GM03348 (cell line): ENCODE data around the gene DNASE2B.

Experiments used
- DNase-seq: peaks from one replicate; pipeline ENCODE4 v3.0.0; 2012; ENCODE audit warnings: low spot score

DNASE2B gene

DNA sequence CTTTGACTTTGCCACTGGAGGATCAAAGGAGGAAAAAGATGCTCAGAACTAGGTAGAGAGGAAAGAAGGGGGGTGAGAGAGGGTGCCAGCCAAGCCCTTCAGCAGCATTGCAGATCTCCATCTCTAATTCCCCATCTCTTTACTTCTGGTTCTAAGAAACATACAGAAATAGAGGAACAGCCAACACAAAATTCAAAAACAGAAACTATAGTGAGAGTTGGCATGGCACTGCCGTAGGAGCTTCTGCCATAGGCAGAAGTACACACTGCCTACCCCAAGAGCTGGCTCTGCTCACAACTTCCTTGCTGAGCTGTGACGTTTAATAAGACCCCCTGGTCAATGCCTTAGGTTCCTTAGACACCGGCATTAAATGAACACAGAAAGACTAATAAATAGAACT is 54.2 kb downstream of the DNASE2B start:
- no peak for DNase-seq

DNA sequence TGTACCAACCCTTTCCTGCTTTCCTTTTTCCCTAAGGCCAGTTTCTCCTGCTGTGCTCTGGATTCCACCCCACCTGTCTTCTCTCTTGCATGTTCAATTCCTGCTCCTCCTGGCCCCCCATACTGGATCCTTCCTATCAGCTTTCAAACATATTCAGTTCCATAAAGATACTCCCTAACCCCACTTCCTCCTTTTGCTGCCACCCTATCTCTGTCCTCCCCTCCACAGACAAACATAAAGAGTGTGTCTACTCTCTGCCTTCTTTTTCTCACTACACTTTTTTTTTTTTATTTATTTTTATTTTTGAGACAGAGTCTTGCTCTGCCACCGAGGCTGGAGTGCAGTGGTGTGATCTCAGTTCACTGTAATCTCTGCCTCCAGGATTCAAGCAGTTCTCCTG is 63.8 kb downstream of the DNASE2B start:
- no peak for DNase-seq
